PC-9 (cell line): ENCODE results near the gene CADM1. TPM values are rescaled to one million over a fixed set of nuclear protein-coding genes. Genes with fewer than 3 reads are reported as not detected.

Experiments used
- BruUV-seq: library from RNA; stranded (reverse); fragments of 400-500 nt; replicated peaks from 2 replicates; lab custom pipeline; 2021; lab: Mats Ljungman, UMichigan
- CTCF ChIA-PET: fragments of 300-600 bp; sonication (Branson Sonifier 250); formaldehyde crosslinking; loops from one replicate; lab custom pipeline; 2022; ENCODE audit warnings: antibody characterized with exemption; lab: Charles Lee
- POLR2A ChIA-PET: fragments of 300-600 bp; sonication (Branson Sonifier 250); formaldehyde crosslinking; loops from one replicate; lab custom pipeline; 2022; ENCODE audit warnings: antibody characterized with exemption; ENCODE audit not compliant: unreplicated experiment; lab: Charles Lee
- DNase-seq, 2 experiments: peaks; one replicate each; pipeline versions ENCODE4 v3.0.0 to v3.0.0-alpha.2; 2015 to 2022; ENCODE audit warnings: mixed read lengths in 1 of 2
- H2AFZ ChIP-seq: fragments of 200-600 bp; sonication (generic); 2 replicates; pipeline ENCODE4 v1.8.1; 2017; ENCODE audit warnings: antibody characterized with exemption
- H3F3A ChIP-seq: fragments of 200-600 bp; sonication (generic); 2 replicates; pipeline ENCODE4 v1.8.1; 2017; ENCODE audit warnings: antibody characterized with exemption, mild to moderate bottlenecking, low read depth; ENCODE audit not compliant: insufficient read depth
- H3K27ac ChIP-seq: fragments of 200-600 bp; sonication (generic); 2 replicates; pipeline ENCODE4 v1.6.1; 2016; ENCODE audit warnings: mixed run types
- H3K27me3 ChIP-seq: fragments of 200-600 bp; sonication (generic); 2 replicates; pipeline ENCODE4 v1.6.1; 2016; ENCODE audit warnings: low read depth, mixed run types; ENCODE audit not compliant: insufficient read depth
- H3K36me3 ChIP-seq: fragments of 200-600 bp; sonication (generic); 2 replicates; pipeline ENCODE4 v1.6.1; 2016; ENCODE audit warnings: low read depth, mixed run types
- H3K4me1 ChIP-seq: fragments of 200-600 bp; sonication (generic); replicated peaks from 2 replicates; pipeline ENCODE4 v1.6.1; 2016; ENCODE audit warnings: mixed run types; ENCODE audit not compliant: insufficient read depth
- H3K4me2 ChIP-seq: fragments of 200-600 bp; sonication (generic); 2 replicates; pipeline ENCODE4 v1.6.1; 2017; ENCODE audit warnings: mixed run types
- H3K4me3 ChIP-seq: fragments of 200-600 bp; sonication (generic); 2 replicates; pipeline ENCODE4 v1.6.1; 2016; ENCODE audit warnings: mixed run types
- H3K79me2 ChIP-seq: fragments of 200-600 bp; sonication (generic); 2 replicates; pipeline ENCODE4 v1.6.1; 2017; ENCODE audit warnings: low read depth, mixed run types
- H3K9me2 ChIP-seq: fragments of 200-600 bp; sonication (generic); 2 replicates; pipeline ENCODE4 v1.8.1; 2017; ENCODE audit warnings: mild to moderate bottlenecking; ENCODE audit not compliant: insufficient read depth
- H3K9me3 ChIP-seq: fragments of 200-600 bp; sonication (generic); 2 replicates; pipeline ENCODE4 v1.8.1; 2016; ENCODE audit warnings: low read depth; ENCODE audit not compliant: insufficient read depth
- H4K20me1 ChIP-seq: fragments of 200-600 bp; sonication (generic); 2 replicates; pipeline ENCODE4 v1.8.1; 2017; ENCODE audit not compliant: insufficient read depth
- EZH2 ChIP-seq: fragments of 200-600 bp; sonication (generic); IDR thresholded peaks from 2 replicates; pipeline ENCODE4 v1.8.0; 2017; ENCODE audit warnings: antibody characterized with exemption, low read depth
- intact Hi-C: fragments of 100-400 bp; cut with micrococcal nuclease; formaldehyde crosslinking; loops from one replicate; pipeline ENCODE4 v1.10.0; 2022; ENCODE audit not compliant: unreplicated experiment
- total RNA-seq: library from RNA; stranded (reverse); gene quantifications from 2 replicates; pipeline ENCODE4 v1.2.3, GENCODE V29; 2021
- TF ChIP-seq, protein P1 (sequence below): fragments of 200-600 bp; sonication (generic); conservative IDR thresholded peaks from 2 replicates; pipeline ENCODE4 v1.6.1; 2017; ENCODE audit warnings: mixed run types, antibody characterized with exemption, mild to moderate bottlenecking, moderate library complexity

CADM1 gene
- total RNA-seq, 1 experiment from 2014 or later, result not detected

DNA sequence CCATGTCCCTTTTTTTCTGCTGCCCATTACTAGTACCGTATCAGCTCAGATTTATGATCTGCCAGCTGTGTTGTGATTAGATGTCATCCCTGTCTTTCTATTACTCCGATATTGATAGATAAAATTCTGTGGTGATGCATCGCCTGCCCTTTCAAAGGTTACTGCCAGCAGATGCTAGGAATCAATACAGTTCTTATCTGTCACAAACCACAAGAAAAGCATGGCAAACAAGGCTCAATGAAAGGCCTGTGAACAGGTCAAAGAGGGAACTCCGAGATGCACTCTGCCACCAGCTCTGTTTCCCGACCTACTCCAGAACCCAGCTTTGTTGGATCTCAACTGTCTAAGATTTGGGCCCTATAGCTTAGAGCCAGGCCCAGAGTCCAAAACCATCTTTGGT, 246.0 kb downstream of the CADM1 start:
- H3K27ac ChIP-seq, result no peak overlapping the region
- TF ChIP-seq EZH2, result no peak
- TF ChIP-seq, protein P1, sequence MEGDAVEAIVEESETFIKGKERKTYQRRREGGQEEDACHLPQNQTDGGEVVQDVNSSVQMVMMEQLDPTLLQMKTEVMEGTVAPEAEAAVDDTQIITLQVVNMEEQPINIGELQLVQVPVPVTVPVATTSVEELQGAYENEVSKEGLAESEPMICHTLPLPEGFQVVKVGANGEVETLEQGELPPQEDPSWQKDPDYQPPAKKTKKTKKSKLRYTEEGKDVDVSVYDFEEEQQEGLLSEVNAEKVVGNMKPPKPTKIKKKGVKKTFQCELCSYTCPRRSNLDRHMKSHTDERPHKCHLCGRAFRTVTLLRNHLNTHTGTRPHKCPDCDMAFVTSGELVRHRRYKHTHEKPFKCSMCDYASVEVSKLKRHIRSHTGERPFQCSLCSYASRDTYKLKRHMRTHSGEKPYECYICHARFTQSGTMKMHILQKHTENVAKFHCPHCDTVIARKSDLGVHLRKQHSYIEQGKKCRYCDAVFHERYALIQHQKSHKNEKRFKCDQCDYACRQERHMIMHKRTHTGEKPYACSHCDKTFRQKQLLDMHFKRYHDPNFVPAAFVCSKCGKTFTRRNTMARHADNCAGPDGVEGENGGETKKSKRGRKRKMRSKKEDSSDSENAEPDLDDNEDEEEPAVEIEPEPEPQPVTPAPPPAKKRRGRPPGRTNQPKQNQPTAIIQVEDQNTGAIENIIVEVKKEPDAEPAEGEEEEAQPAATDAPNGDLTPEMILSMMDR, result no peak
- no peaks in the 10 kb centered on the region for H3F3A ChIP-seq
- intact Hi-C loops, result no loop called here
- POLR2A ChIA-PET, result no interaction called here
- no peak overlapping the region for H3K4me2 ChIP-seq
- H3K36me3 ChIP-seq, result no peaks in the 10 kb centered on the region
- H3K4me1 ChIP-seq, result no peaks in the 10 kb centered on the region
- peaks cover 15% of the 10 kb centered on the region; the same call in 1 of the 2 replicates for H3K27me3 ChIP-seq
- no peaks in the 10 kb centered on the region for H3K79me2 ChIP-seq
- BruUV-seq, result no TSS peak
- no peak overlapping the region for H2AFZ ChIP-seq
- peak in 1 of 2 experiments; percentile 28 for DNase-seq
- no peaks in the 10 kb centered on the region for H3K9me2 ChIP-seq
- no peak overlapping the region for H3K4me3 ChIP-seq
- H4K20me1 ChIP-seq, result no peaks in the 10 kb centered on the region
- CTCF ChIA-PET, result no interaction called here
- no peaks in the 10 kb centered on the region for H3K9me3 ChIP-seq

DNA sequence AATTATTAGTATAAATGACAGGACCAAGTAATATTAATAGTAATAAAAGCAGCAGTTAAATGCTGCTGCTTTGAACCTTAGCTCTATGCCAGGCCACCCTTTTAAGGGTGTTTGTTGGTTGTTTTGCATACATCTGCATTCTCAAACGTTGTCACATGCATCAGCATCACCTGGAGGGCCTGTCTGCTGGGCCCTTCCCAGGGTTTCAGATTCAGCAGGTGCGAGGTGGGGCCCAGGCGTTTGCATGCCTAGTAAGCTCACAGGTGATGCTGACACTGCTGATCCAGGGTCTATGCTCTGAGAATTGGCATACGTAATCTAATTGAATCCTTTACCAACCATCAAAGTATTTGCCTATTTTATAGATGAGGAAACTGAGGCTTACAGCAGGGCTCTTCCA, 246.5 kb downstream of the CADM1 start:
- Histone ChIP-seq H3K4me1 (no peaks in the 10 kb centered on the region), H3K4me2 (no peak overlapping the region), H3K9me2 (no peaks in the 10 kb centered on the region), H3F3A (no peaks in the 10 kb centered on the region), H3K27ac (no peak overlapping the region), H3K4me3 (no peak overlapping the region), H3K36me3 (no peaks in the 10 kb centered on the region), H3K79me2 (no peaks in the 10 kb centered on the region), H3K9me3 (no peaks in the 10 kb centered on the region), H4K20me1 (no peaks in the 10 kb centered on the region), H2AFZ (no peak overlapping the region), H3K27me3 (peaks cover 10% of the 10 kb centered on the region; the same call in 1 of the 2 replicates)
- no peak for DNase-seq
- intact Hi-C loops, result no loop called here
- ChIA-PET POLR2A (no interaction called here), CTCF (no interaction called here)
- TF ChIP-seq, protein P1, result no peak
- no peak for TF ChIP-seq EZH2
- no TSS peak for BruUV-seq

DNA sequence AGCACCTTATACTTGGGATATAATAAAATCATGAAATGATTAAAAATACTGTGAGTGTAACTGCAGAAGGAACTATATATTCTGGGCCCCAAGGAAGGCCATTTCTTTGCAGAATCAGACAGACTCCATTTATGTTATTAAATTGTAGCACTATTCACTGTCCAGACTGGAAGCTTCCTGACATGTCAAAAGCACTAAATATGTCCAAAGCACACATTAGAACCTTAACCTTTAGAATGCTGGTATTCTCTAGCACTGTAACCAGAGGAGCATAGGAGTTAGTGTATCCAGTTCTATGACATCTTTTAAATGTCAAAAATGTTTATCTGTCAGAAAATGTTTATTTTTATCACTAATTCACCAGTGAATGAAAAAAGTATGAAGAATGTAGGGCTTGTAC, 246.9 kb downstream of the CADM1 start:
- Histone ChIP-seq H3K4me3 (no peak overlapping the region), H4K20me1 (no peaks in the 10 kb centered on the region), H3F3A (no peaks in the 10 kb centered on the region), H3K27me3 (peaks cover 13% of the 10 kb centered on the region; the same call in 1 of the 2 replicates), H2AFZ (no peak overlapping the region), H3K36me3 (no peaks in the 10 kb centered on the region), H3K9me3 (no peaks in the 10 kb centered on the region), H3K9me2 (no peaks in the 10 kb centered on the region), H3K4me2 (no peak overlapping the region), H3K4me1 (no peaks in the 10 kb centered on the region), H3K79me2 (no peaks in the 10 kb centered on the region), H3K27ac (no peak overlapping the region)
- no TSS peak for BruUV-seq
- POLR2A ChIA-PET, result no interaction called here
- CTCF ChIA-PET, result no interaction called here
- no peak for DNase-seq
- intact Hi-C loops, result no loop called here
- TF ChIP-seq, protein P1, result no peak
- TF ChIP-seq EZH2, result no peak
